ENCODE data around the gene FNBP1.

The FNBP1 gene

GRCh38 chr9:129875687-129876395, 167.1 kb downstream of the FNBP1 start:
- DNase-seq (ENCODE audit: low read depth in 2 of 2), result no peak

DNA sequence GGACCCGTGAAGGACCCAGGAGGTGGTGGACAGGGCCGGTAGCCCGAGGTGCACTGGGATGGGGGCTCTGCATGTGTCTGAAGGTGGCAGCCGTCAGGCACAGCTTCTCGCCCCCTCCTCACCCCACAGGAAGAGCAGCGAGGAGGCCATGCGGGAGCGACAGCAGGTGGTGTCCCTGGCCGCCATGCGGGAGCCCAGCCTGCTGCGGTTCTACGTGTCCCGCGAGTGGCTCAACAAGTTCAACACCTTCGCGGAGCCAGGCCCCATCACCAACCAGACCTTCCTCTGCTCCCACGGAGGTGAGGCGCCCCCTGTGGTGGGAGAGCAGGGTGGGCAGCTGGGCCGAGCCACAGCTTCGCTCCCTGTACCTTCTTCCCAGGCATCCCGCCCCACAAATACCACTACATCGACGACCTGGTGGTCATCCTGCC, 167.8 kb downstream of the FNBP1 start:
- DNase-seq (ENCODE audit: low read depth in 2 of 2), result no peak

- no peak for DNase-seq (ENCODE audit: low read depth in 2 of 2)
These were observed 168.5 kb downstream of the FNBP1 start for GRCh38 chr9:129874261-129875101.

DNA sequence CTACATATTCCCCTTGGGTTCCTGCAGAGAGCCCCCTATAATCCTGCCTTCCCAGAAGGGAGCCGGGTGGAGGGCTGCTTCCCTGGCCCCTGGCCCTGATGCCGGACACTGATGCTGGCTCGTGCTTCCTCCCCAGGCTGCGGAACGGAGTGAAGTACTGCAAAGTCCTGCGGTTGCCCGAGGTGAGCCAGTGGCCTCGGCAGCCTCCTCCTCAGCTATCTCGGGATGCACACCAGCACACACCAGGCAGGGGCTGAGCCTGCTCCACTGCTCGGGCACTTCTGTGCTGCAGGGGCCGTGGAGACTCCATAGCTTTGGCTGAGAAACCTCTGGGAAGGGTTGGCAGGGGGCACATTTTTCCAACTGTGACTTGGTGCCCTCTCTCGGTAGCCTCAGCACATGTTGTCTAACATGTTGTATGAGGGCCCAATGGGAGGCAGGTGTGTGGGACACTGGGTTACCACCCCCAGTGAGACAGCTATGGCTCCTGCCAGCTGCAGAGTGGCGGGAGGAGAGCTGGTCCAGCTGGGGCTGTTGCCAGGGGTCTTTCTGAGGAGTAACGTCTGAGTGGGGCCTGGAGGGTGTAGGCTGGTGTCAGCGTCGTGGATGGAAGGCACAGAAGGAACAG, 169.3 kb downstream of the FNBP1 start:
- DNase-seq (ENCODE audit: low read depth in 2 of 2), result no peak

- DNase-seq (ENCODE audit: low read depth in 2 of 2), result no peak
These were observed 171.9 kb downstream of the FNBP1 start for GRCh38 chr9:129871046-129871445.

GRCh38 chr9:129869585-129870501, 173.1 kb downstream of the FNBP1 start:
- DNase-seq (ENCODE audit: low read depth in 2 of 2), result no peak

DNA sequence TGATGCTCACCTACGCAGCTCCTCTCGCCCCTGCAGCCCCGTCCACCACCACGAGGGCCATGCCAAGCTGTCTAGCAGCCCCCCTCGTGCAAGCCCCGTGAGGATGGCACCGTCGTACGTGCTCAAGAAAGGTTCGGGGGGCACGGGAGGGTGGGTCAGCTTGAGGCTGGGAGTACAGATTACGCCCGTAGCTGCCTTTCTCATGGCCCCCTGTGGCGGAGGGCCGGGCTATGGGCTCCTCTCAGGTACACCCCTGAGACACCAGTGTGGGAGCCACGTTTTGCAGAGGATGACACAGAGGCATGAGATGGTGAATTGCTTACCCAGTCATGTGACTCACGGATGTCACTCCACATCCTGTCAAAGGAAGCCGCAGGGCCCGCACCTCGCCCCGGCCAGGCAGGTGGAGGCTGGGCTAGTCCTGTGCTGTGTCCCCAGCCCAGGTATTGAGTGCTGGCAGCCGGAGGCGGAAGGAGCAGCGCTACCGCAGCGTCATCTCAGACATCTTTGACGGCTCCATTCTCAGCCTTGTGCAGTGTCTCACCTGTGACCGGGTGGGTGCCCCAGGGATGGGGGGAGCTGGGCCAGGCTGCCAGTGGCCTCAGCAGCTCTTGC, 174.0 kb downstream of the FNBP1 start:
- DNase-seq (ENCODE audit: low read depth in 2 of 2), result peak; percentile 67 to 78

DNA sequence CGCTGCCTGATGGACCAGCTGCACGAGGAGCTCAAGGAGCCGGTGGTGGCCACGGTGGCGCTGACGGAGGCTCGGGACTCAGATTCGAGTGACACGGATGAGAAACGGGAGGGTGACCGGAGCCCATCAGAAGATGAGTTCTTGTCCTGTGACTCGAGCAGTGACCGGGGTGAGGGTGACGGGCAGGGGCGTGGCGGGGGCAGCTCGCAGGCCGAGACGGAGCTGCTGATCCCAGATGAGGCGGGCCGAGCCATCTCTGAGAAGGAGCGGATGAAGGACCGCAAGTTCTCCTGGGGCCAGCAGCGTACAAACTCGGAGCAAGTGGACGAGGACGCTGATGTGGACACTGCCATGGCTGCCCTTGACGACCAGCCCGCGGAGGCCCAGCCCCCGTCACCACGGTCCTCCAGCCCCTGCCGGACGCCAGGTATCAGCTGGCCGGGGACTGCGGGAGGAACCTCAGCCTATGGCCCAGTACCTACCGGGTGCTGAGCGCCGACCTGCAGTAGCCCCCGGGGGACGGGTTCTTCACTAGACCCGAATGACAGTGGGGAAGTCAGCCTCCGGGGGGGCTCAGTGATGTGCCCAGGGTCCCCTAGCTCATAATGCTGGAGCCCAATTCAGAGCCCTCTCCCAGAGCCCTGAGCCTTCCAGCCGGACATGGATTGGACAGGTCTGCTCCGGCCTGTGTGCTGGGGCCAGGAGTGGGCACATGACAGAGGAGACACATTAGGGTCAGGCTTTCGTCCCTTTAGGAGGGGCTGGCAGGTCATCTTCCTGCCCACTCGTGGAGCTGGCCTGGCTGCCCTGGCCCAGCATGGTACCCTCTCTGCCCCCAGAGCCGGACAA, 174.7 kb downstream of the FNBP1 start:
- no peak for DNase-seq (ENCODE audit: low read depth in 2 of 2)

DNA sequence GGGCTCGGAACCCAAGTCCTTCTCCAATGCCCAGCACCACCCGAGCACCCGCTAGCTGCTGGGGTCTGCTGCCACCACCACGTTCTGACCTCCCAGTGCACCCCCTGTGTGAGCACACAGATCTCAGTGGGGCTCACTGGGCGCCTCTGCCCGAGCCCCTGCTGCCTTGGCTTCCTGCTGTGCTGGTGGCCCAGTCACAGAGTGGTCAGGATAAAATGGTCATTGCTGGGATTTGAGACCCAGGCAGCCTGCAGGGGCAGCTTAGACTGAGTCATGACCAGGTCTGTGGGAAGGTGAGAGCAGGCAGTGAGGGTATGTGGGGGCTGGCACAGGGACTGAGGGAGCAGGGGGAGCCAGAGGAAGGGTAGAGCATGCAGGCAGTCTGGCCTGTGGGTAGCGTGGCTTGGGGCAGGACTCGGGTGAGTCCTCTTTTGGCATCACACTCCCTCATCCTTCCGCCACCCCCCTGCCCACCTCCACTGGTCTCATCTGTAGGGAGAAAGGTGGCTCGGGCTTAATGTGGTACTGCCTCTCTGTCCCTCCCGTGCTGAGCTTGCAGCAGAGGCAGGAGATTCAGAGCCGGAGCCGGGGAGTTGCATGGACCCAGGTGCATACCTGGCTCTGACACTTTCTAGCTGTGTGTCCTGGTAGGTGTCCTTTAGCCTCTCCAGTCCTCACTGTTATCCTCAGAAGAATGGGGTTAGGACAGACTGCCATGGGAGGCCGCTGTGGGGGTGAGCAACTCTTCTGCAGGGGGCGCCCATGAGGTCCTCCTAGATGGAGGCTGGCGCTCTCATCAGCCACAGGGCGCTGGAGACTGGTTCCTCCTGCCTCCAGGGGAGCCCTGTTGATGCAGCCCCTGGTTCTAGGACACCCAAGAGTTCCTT, 175.6 kb downstream of the FNBP1 start:
- no peak for DNase-seq (ENCODE audit: low read depth in 2 of 2)

GRCh38 chr9:129866394-129867135, 176.4 kb downstream of the FNBP1 start:
- DNase-seq (ENCODE audit: low read depth in 2 of 2), result no peak

- no peak for DNase-seq (ENCODE audit: low read depth in 2 of 2)
These were observed 177.2 kb downstream of the FNBP1 start for GRCh38 chr9:129865668-129866320.

- DNase-seq (ENCODE audit: low read depth in 2 of 2), result no peak
These were observed 177.9 kb downstream of the FNBP1 start for GRCh38 chr9:129864991-129865647.

DNA sequence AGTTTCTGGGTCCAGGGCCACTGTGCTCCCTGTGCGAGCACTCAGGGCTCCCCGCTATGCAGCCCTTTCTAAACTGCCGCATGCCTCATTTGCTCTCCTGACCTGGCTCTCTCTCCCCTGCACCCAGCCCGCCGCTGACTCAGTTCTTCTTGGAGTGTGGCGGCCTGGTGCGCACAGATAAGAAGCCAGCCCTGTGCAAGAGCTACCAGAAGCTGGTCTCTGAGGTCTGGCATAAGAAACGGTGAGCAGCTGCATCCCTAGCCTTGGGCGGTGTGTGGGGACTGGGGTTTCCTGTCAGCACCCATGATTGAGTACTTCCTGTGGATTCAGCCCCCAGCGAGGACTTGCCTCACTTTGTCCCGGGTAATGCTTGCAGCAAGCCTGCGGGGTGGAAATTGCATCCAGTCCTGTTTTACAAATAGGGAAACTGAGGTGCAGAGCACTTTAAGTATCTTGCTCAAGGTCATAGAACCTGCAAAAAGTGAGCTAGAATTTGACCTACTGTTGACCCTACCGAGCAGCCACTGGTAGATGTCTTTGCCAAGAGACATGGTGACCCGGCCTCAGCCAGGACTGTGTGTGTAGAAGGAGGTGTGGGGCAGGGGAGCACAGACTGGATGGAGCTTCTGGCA, 179.8 kb downstream of the FNBP1 start:
- no peak for DNase-seq (ENCODE audit: low read depth in 2 of 2)

DNA sequence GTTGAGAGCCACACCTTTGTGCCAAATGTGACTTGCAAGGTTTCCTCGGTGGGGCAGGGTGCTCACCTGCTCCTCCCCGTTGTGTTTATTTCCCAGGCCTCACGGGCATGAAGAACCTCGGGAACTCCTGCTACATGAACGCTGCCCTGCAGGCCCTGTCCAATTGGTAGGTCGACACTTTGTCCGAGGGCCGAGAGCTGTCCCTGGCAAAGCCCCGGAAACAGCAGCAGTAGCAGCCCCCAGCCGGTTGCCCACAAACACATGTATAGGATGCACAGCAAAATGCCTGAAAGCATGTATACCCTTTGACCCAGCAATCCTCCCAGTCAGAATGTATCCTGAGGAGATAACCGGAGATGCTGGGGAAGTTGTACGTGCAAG, 181.6 kb downstream of the FNBP1 start:
- no peak for DNase-seq (ENCODE audit: low read depth in 2 of 2)

DNA sequence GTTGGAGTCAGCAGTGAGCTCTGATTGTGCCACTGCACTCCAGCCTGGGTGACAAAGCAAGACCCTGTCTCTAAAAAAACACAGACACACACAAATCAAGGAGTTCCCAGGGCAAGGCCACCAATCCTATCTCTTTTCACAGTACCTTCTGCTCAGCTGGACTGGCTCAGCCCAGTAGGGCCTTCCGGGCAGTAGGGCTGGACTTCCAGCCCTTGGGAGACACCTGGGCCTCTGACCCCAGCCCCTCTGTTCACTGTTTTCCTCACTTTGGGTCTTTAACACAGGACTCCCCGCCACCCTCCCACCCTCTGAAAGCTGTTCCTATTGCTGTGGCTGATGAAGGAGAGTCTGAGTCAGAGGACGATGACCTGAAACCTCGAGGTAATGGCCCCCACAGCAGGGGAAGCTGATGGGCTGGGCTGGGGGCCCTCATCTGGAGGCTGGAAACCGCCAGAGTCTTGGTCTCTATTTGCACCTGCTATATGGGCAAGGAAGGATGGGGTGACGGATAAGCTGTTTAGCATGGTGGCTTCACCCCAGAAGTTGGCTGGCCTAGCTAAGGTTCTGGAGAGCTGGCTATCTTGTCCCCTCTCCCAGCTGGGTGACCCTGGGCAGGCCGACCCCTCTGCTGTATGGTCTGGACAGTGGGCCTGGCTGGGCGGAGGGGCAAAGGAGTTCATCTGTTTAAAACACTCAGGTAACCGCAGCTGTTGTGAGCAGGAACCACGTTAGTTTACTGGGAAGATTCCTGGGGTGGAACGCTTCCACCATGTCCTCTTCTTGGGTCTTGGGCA, 182.1 kb downstream of the FNBP1 start:
- DNase-seq (ENCODE audit: low read depth in 2 of 2), result no peak

Measured in stimulated activated CD4-positive, alpha-beta T cell treated with anti-CD3 and anti-CD28 coated beads, Interleukin-1b, Interleukin-23, amount 100 ng/mL, for 4 hours (primary cell).